PFSK-1 (cell line): ENCODE data around the gene GFRAL.

Experiments used
- FOXP2 ChIP-seq: optimal IDR thresholded peaks from 2 replicates; pipeline ENCODE3; 2011; ENCODE audit warnings: borderline replicate concordance, control low read depth, inconsistent platforms; ENCODE audit not compliant: insufficient read depth; ENCODE audit errors: extremely low read length, extremely low read depth
- POLR2AphosphoS5 ChIP-seq: IDR thresholded peaks from 2 replicates; pipeline ENCODE4 v1.6.1; 2012; ENCODE audit warnings: low read depth, mild to moderate bottlenecking, control low read depth, low read length, moderate library complexity
- SIN3A ChIP-seq: IDR thresholded peaks from 2 replicates; pipeline ENCODE4 v1.6.1; 2012; ENCODE audit warnings: mild to moderate bottlenecking, low read length, moderate library complexity, borderline replicate concordance; ENCODE audit not compliant: insufficient read depth
- TAF1 ChIP-seq: IDR thresholded peaks from 2 replicates; pipeline ENCODE4 v1.6.1; 2012; ENCODE audit warnings: low read length, control low read depth, borderline replicate concordance; ENCODE audit not compliant: insufficient read depth
- TF ChIP-seq, protein P1 (sequence below), 2 experiments: IDR thresholded peaks; 2 replicates each; pipeline versions ENCODE4 v1.6.1 to v1.8.0; 2011 to 2012; ENCODE audit warnings: low read depth in 2 of 2, low read length in 2 of 2, control low read depth in 1 of 2, inconsistent platforms in 1 of 2, mild to moderate bottlenecking in 1 of 2, moderate library complexity in 1 of 2; ENCODE audit not compliant: insufficient read depth in 1 of 2

Gene GFRAL

GRCh38 chr6:55290736-55291135 lies 36.5 kb upstream of the GFRAL start:
- TF ChIP-seq POLR2AphosphoS5 (no peak), FOXP2 (no peak), TAF1 (no peak), SIN3A (no peak)
- TF ChIP-seq, protein P1, sequence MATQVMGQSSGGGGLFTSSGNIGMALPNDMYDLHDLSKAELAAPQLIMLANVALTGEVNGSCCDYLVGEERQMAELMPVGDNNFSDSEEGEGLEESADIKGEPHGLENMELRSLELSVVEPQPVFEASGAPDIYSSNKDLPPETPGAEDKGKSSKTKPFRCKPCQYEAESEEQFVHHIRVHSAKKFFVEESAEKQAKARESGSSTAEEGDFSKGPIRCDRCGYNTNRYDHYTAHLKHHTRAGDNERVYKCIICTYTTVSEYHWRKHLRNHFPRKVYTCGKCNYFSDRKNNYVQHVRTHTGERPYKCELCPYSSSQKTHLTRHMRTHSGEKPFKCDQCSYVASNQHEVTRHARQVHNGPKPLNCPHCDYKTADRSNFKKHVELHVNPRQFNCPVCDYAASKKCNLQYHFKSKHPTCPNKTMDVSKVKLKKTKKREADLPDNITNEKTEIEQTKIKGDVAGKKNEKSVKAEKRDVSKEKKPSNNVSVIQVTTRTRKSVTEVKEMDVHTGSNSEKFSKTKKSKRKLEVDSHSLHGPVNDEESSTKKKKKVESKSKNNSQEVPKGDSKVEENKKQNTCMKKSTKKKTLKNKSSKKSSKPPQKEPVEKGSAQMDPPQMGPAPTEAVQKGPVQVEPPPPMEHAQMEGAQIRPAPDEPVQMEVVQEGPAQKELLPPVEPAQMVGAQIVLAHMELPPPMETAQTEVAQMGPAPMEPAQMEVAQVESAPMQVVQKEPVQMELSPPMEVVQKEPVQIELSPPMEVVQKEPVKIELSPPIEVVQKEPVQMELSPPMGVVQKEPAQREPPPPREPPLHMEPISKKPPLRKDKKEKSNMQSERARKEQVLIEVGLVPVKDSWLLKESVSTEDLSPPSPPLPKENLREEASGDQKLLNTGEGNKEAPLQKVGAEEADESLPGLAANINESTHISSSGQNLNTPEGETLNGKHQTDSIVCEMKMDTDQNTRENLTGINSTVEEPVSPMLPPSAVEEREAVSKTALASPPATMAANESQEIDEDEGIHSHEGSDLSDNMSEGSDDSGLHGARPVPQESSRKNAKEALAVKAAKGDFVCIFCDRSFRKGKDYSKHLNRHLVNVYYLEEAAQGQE (IDR thresholded peaks at IDR 0.05; ENCODE audit: insufficient read depth in 1 of 2, low read depth in 2 of 2, low read length in 2 of 2), result no peak

GRCh38 chr6:55293116-55293515 lies 34.2 kb upstream of the GFRAL start:
- no peak for TF ChIP-seq POLR2AphosphoS5
- TF ChIP-seq FOXP2, result no peak
- TF ChIP-seq TAF1, result no peak
- TF ChIP-seq SIN3A, result no peak
- TF ChIP-seq, protein P1 (IDR thresholded peaks at IDR 0.05; ENCODE audit: insufficient read depth in 1 of 2, low read depth in 2 of 2, low read length in 2 of 2), result no peak

- TF ChIP-seq TAF1, result no peak
- no peak for TF ChIP-seq POLR2AphosphoS5
- TF ChIP-seq FOXP2, result no peak
- TF ChIP-seq, protein P1 (IDR thresholded peaks at IDR 0.05; ENCODE audit: insufficient read depth in 1 of 2, low read depth in 2 of 2, low read length in 2 of 2), result no peak
- TF ChIP-seq SIN3A, result no peak
These were observed 27.8 kb upstream of the GFRAL start for GRCh38 chr6:55299286-55299985.

GRCh38 chr6:55304747-55305146 lies 22.5 kb upstream of the GFRAL start:
- TF ChIP-seq SIN3A (no peak), FOXP2 (no peak), TAF1 (no peak), POLR2AphosphoS5 (no peak)
- TF ChIP-seq, protein P1 (IDR thresholded peaks at IDR 0.05; ENCODE audit: insufficient read depth in 1 of 2, low read depth in 2 of 2, low read length in 2 of 2), result no peak
